ENCODE measurements around the gene TCF7L1. TPM values are rescaled to one million over a fixed set of nuclear protein-coding genes. Genes with fewer than 3 reads are reported as not detected.

The TCF7L1 gene
- total and polyA plus RNA-seq, 9 of the 15 experiments (the other 6 are each of a cell fraction or from before 2014, with no cell fraction given), result 0.03 to 0.11 (median 0.07) TPM; not detected in 5

DNA sequence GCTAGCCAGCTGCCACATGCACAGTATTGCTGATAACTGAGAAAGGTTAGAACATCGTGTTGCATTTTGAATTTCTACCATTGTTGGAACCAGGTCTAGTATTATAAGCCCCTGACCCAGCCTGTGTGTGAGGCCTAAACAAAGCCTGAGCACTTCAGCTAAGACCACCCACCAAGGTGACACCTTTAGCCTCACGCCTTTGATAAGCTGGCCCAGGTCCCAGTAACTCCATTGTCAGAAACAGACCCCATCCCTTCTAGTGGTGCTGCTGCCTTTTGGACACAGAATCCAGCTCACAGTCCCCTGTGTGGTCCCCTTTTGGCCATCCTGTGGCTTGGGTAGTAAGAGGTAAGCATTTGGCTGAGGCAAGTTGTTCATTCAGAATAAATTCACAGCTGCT lies 223.0 kb downstream of the TCF7L1 start:
- DNase-seq (ENCODE audit: extremely low read depth in 1 of 4, low spot score in 3 of 4) (no peak), ATAC-seq (no peak), FAIRE-seq (no peak)
- Histone ChIP-seq H3K4me1 (replicated peaks in 1 of 2; ENCODE audit: control insufficient read depth in 2 of 2, insufficient read depth in 2 of 2, low read length in 2 of 2) (peaks cover 9 to 15% of the 10 kb centered on the region in 2 experiments), H3K36me3 (ENCODE audit: control insufficient read depth, insufficient read depth, low read length) (peaks cover 40% of the 10 kb centered on the region; the same call in 2 of the 3 replicates), H3K9me1 (ENCODE audit: control insufficient read depth, insufficient read depth, low read length) (no peaks in the 10 kb centered on the region), H3K9me3 (replicated peaks; ENCODE audit: control insufficient read depth, insufficient read depth, low read depth, low read length) (no peaks in the 10 kb centered on the region), H3K79me2 (ENCODE audit: control insufficient read depth, insufficient read depth, low read length) (peaks cover 32% of the 10 kb centered on the region), H4K20me1 (replicated peaks; ENCODE audit: control insufficient read depth, insufficient read depth, low read length) (no peaks in the 10 kb centered on the region), H3K27me3 (ENCODE audit: control insufficient read depth in 2 of 2, insufficient read depth in 2 of 2, low read length in 2 of 2) (no peaks in the 10 kb centered on the region), H3K4me3 (no peak overlapping the region), H3K27ac (ENCODE audit: extremely low read depth, low read depth, low read length) (no peak overlapping the region), H3K4me2 (ENCODE audit: insufficient read depth, low read length) (no peak overlapping the region), H2AFZ (ENCODE audit: low read depth, low read length) (no peak overlapping the region), H3K9ac (ENCODE audit: insufficient read depth in 1 of 2, low read depth in 2 of 2, low read length in 2 of 2) (no peak overlapping the region; a peak in 1 of 4 replicates)
- POLR2A ChIA-PET, result interaction anchor here (0.6 to 1.2 kb wide), 3 partner anchors 9 to 27 kb away, joined by 3 to 4 read pairs (median 3); no protein-coding TSS in a partner anchor
- no TSS peak for BruUV-seq (replicated peaks)
- intact Hi-C loops (cut with micrococcal nuclease), result no loop called here
- CTCF ChIA-PET (ENCODE audit: low intra/inter-chr PET ratio), result no interaction called here
- in situ Hi-C loops (cut with MboI), result no loop called here
- TF ChIP-seq GABPB2 (CRISPR knock-in tag; conservative IDR thresholded peaks at IDR 0.05) (no peak), FOXJ3 (CRISPR knock-in tag; IDR thresholded peaks at IDR 0.05) (no peak), EP400 (IDR thresholded peaks at IDR 0.05) (no peak), KAT7 (CRISPR knock-in tag; IDR thresholded peaks at IDR 0.05; ENCODE audit: borderline replicate concordance) (no peak), ZNF224 (CRISPR knock-in tag; IDR thresholded peaks at IDR 0.05) (no peak), KAT2B (IDR thresholded peaks at IDR 0.05; ENCODE audit: low read depth, low read length) (no peak), HNRNPH1 (optimal IDR thresholded peaks at IDR 0.05; ENCODE audit: low read depth, low read length) (no peak)
- WGBS (ENCODE audit: insufficient coverage, low coverage, missing lambda C conversion rate), result 72% methylated on average over 2 of the region's 2 CpGs

DNA sequence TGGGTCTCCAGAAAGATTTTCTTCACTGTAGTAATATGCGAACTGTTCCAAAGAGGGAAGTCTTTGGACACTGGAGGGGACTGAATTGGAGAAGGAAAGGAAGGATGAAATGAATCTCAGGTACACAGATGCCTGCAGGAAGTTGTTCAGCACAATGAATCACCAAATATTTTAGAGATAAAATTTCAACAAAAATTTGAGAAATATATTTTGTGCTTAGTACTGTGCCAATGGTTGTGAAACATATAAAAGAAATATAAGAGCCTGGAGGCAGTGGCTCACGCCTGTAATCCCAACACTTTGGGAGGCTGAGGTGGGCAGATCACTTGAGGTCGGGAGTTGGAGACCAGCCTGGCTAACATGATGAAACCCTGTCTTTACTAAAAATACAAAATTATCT lies 224.5 kb downstream of the TCF7L1 start:
- in situ Hi-C loops (cut with MboI), result no loop called here
- no peak for FAIRE-seq
- no peak for TF ChIP-seq L3MBTL2 (IDR thresholded peaks at IDR 0.05)
- no peak for TF ChIP-seq ILK (tag; IDR thresholded peaks at IDR 0.05; ENCODE audit: borderline replicate concordance, low read depth)
- TF ChIP-seq PCBP1 (IDR thresholded peaks at IDR 0.05; ENCODE audit: low read depth, low read length, poor library complexity, severe bottlenecking), result no peak
- TF ChIP-seq, protein P1, sequence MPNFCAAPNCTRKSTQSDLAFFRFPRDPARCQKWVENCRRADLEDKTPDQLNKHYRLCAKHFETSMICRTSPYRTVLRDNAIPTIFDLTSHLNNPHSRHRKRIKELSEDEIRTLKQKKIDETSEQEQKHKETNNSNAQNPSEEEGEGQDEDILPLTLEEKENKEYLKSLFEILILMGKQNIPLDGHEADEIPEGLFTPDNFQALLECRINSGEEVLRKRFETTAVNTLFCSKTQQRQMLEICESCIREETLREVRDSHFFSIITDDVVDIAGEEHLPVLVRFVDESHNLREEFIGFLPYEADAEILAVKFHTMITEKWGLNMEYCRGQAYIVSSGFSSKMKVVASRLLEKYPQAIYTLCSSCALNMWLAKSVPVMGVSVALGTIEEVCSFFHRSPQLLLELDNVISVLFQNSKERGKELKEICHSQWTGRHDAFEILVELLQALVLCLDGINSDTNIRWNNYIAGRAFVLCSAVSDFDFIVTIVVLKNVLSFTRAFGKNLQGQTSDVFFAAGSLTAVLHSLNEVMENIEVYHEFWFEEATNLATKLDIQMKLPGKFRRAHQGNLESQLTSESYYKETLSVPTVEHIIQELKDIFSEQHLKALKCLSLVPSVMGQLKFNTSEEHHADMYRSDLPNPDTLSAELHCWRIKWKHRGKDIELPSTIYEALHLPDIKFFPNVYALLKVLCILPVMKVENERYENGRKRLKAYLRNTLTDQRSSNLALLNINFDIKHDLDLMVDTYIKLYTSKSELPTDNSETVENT (CRISPR knock-in tag; IDR thresholded peaks at IDR 0.05), result no peak
- TF ChIP-seq RFX1 (IDR thresholded peaks at IDR 0.05), result no peak
- no peak for TF ChIP-seq NFE2L1 (tag; IDR thresholded peaks at IDR 0.05; ENCODE audit: borderline replicate concordance, low read depth)
- TF ChIP-seq EWSR1 (IDR thresholded peaks at IDR 0.05; ENCODE audit: borderline replicate concordance, low read depth, partially characterized antibody), result no peak
- TF ChIP-seq ZKSCAN8 (CRISPR knock-in tag; IDR thresholded peaks at IDR 0.05), result no peak
- TF ChIP-seq ZNF589 (CRISPR knock-in tag; IDR thresholded peaks at IDR 0.05; ENCODE audit: low read depth), result no peak

More for the DNA sequence above, 224.5 kb downstream of the TCF7L1 start:
- Histone ChIP-seq H4K20me1 (replicated peaks; ENCODE audit: control insufficient read depth, insufficient read depth, low read length) (no peaks in the 10 kb centered on the region), H3K36me3 (ENCODE audit: control insufficient read depth, insufficient read depth, low read length) (peaks cover 35% of the 10 kb centered on the region; the same call in 2 of the 3 replicates), H3K9ac (ENCODE audit: insufficient read depth in 1 of 2, low read depth in 2 of 2, low read length in 2 of 2) (no peak overlapping the region), H3K4me1 (replicated peaks in 1 of 2; ENCODE audit: control insufficient read depth in 2 of 2, insufficient read depth in 2 of 2, low read length in 2 of 2) (peaks cover 7 to 15% of the 10 kb centered on the region in 2 experiments), H3K9me3 (replicated peaks; ENCODE audit: control insufficient read depth, insufficient read depth, low read depth, low read length) (no peaks in the 10 kb centered on the region), H3K9me1 (ENCODE audit: control insufficient read depth, insufficient read depth, low read length) (no peaks in the 10 kb centered on the region), H3K27me3 (ENCODE audit: control insufficient read depth in 2 of 2, insufficient read depth in 2 of 2, low read length in 2 of 2) (no peaks in the 10 kb centered on the region), H2AFZ (ENCODE audit: low read depth, low read length) (no peak overlapping the region), H3K79me2 (ENCODE audit: control insufficient read depth, insufficient read depth, low read length) (peaks cover 29% of the 10 kb centered on the region), H3K4me2 (ENCODE audit: insufficient read depth, low read length) (no peak overlapping the region), H3K27ac (ENCODE audit: extremely low read depth, low read depth, low read length) (no peak overlapping the region), H3K4me3 (no peak overlapping the region)
- ChIA-PET POLR2A (interaction anchor here (1.0 to 1.2 kb wide), 3 partner anchors 9 to 454 kb away, joined by 3 to 4 read pairs (median 4); no protein-coding TSS in a partner anchor), CTCF (ENCODE audit: low intra/inter-chr PET ratio) (no interaction called here)
- no TSS peak for BruUV-seq (replicated peaks)
- 74% methylated on average over 3 of the region's 3 CpGs for WGBS (ENCODE audit: insufficient coverage, low coverage, missing lambda C conversion rate)
- ATAC-seq, result no peak
- intact Hi-C loops (cut with micrococcal nuclease), result no loop called here
- DNase-seq (ENCODE audit: extremely low read depth in 1 of 4, low spot score in 3 of 4), result no peak

Measured in K562 (cell line).